ENCODE measurements around the gene PAX7.
A peak's percentile ranks its signal among the peaks of the same experiment; 100 is the strongest.
"Not testable (repeated sequence)": the region's sequence is repeated elsewhere in the genome, so short reads cannot be mapped to it uniquely, and the experiment has no call there.

The PAX7 gene

DNA sequence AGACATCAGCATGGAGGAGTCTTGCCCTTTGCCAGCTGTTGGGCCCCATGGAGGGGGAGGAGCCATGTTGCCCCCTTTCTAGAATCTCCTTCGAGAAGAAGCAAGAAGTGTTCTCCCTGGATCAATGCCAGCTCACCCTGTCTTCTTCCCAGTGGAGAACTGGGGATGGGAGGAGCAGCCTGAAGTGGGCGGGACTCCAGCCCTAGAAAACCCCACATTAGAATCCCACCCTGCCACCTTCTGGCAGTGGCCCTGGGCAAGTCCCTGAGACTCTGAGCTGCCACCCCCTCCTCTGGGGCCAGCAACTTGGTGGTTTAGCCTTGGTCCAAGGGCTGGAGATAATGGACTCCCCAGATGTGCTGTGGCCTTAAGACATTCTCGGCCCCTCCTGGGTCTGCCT lies 51.7 kb downstream of the PAX7 start:
- H3K4me1 ChIP-seq (ENCODE audit: insufficient read depth, insufficient read length), result peaks cover 5% of the 10 kb centered on the region
- H3K4me3 ChIP-seq (ENCODE audit: insufficient read length, low read depth), result no peak overlapping the region
- no peak for TF ChIP-seq YY1 (IDR thresholded peaks at IDR 0.05; ENCODE audit: insufficient read depth, insufficient read length)
- no peak for TF ChIP-seq ZNF274 (IDR thresholded peaks at IDR 0.05; ENCODE audit: low read depth, low read length)
- TF ChIP-seq SUZ12 (IDR thresholded peaks at IDR 0.05; ENCODE audit: extremely low read depth, insufficient read depth, insufficient read length), result no peak
- H3K9me3 ChIP-seq (ENCODE audit: insufficient read depth, low read length), result no peaks in the 10 kb centered on the region; the same call in 1 of the 2 replicates
- no peak for DNase-seq (ENCODE audit: low read depth, low spot score)
- H3K9ac ChIP-seq (ENCODE audit: insufficient read length, low read depth), result no peak overlapping the region
- peaks cover 38% of the 10 kb centered on the region for H3K27me3 ChIP-seq (ENCODE audit: insufficient read depth, insufficient read length)
- no peaks in the 10 kb centered on the region for H3K36me3 ChIP-seq (ENCODE audit: insufficient read depth, insufficient read length, low read length)

GRCh38 chr1:18684303-18684702 lies 53.7 kb downstream of the PAX7 start:
- H3K27me3 ChIP-seq (ENCODE audit: insufficient read depth, insufficient read length), result peaks cover 28% of the 10 kb centered on the region
- DNase-seq (ENCODE audit: low read depth, low spot score), result no peak
- H3K4me1 ChIP-seq (ENCODE audit: insufficient read depth, insufficient read length), result peaks cover 5% of the 10 kb centered on the region
- TF ChIP-seq SUZ12 (IDR thresholded peaks at IDR 0.05; ENCODE audit: extremely low read depth, insufficient read depth, insufficient read length) (no peak), ZNF274 (IDR thresholded peaks at IDR 0.05; ENCODE audit: low read depth, low read length) (no peak), YY1 (IDR thresholded peaks at IDR 0.05; ENCODE audit: insufficient read depth, insufficient read length) (no peak)
- H3K9ac ChIP-seq (ENCODE audit: insufficient read length, low read depth), result no peak overlapping the region
- no peak overlapping the region for H3K4me3 ChIP-seq (ENCODE audit: insufficient read length, low read depth)
- H3K9me3 ChIP-seq (ENCODE audit: insufficient read depth, low read length), result no peaks in the 10 kb centered on the region; the same call in 1 of the 2 replicates
- H3K36me3 ChIP-seq (ENCODE audit: insufficient read depth, insufficient read length, low read length), result no peaks in the 10 kb centered on the region

DNA sequence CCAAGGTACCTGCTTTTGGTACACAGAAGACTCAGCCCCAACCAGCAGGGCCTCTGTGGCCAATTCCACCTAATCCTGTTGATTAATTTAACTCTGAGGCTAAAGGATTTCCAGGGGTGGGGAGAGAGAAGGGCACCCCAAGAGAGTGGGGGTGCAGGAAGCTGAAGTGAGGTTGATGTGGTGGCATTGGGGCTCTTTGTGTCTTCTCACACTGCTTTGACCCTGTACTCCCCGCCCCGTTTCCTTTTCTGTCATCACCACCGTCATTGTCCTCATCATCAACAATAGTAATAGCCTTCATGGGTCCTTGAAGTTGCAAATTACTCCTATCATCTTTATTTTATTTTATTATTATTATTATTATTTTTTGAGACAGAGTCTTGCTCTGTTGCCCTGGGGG lies 55.9 kb downstream of the PAX7 start:
- no peak for DNase-seq (ENCODE audit: low read depth, low spot score)
- Histone ChIP-seq H3K4me1 (ENCODE audit: insufficient read depth, insufficient read length) (peaks cover 5% of the 10 kb centered on the region), H3K9ac (ENCODE audit: insufficient read length, low read depth) (no peak overlapping the region), H3K27me3 (ENCODE audit: insufficient read depth, insufficient read length) (peaks cover 16% of the 10 kb centered on the region), H3K9me3 (ENCODE audit: insufficient read depth, low read length) (no peaks in the 10 kb centered on the region), H3K4me3 (ENCODE audit: insufficient read length, low read depth) (no peak overlapping the region), H3K36me3 (ENCODE audit: insufficient read depth, insufficient read length, low read length) (no peaks in the 10 kb centered on the region)
- TF ChIP-seq SUZ12 (IDR thresholded peaks at IDR 0.05; ENCODE audit: extremely low read depth, insufficient read depth, insufficient read length) (no peak), YY1 (IDR thresholded peaks at IDR 0.05; ENCODE audit: insufficient read depth, insufficient read length) (no peak), ZNF274 (IDR thresholded peaks at IDR 0.05; ENCODE audit: low read depth, low read length) (no peak)

GRCh38 chr1:18687273-18687672 lies 56.6 kb downstream of the PAX7 start:
- peaks cover 20% of the 10 kb centered on the region for H3K27me3 ChIP-seq (ENCODE audit: insufficient read depth, insufficient read length)

GRCh38 chr1:18691648-18692047 lies 61.0 kb downstream of the PAX7 start:
- no peak for DNase-seq (ENCODE audit: low read depth, low spot score)
- no peak overlapping the region for H3K9ac ChIP-seq (ENCODE audit: insufficient read length, low read depth)
- TF ChIP-seq ZNF274 (IDR thresholded peaks at IDR 0.05; ENCODE audit: low read depth, low read length), result no peak
- TF ChIP-seq YY1 (IDR thresholded peaks at IDR 0.05; ENCODE audit: insufficient read depth, insufficient read length), result no peak
- no peak for TF ChIP-seq SUZ12 (IDR thresholded peaks at IDR 0.05; ENCODE audit: extremely low read depth, insufficient read depth, insufficient read length)
- no peaks in the 10 kb centered on the region for H3K36me3 ChIP-seq (ENCODE audit: insufficient read depth, insufficient read length, low read length)
- peaks cover 6% of the 10 kb centered on the region for H3K4me1 ChIP-seq (ENCODE audit: insufficient read depth, insufficient read length)
- peaks cover 22% of the 10 kb centered on the region for H3K27me3 ChIP-seq (ENCODE audit: insufficient read depth, insufficient read length)
- no peaks in the 10 kb centered on the region for H3K9me3 ChIP-seq (ENCODE audit: insufficient read depth, low read length)
- H3K4me3 ChIP-seq (ENCODE audit: insufficient read length, low read depth), result no peak overlapping the region

More at GRCh38 chr1:18687273-18687672, 56.6 kb downstream of the PAX7 start:
- H3K4me1 ChIP-seq (ENCODE audit: insufficient read depth, insufficient read length), result peaks cover 3% of the 10 kb centered on the region
- no peak for TF ChIP-seq SUZ12 (IDR thresholded peaks at IDR 0.05; ENCODE audit: extremely low read depth, insufficient read depth, insufficient read length)
- no peak for TF ChIP-seq YY1 (IDR thresholded peaks at IDR 0.05; ENCODE audit: insufficient read depth, insufficient read length)
- TF ChIP-seq ZNF274 (IDR thresholded peaks at IDR 0.05; ENCODE audit: low read depth, low read length), result no peak
- no peak overlapping the region for H3K9ac ChIP-seq (ENCODE audit: insufficient read length, low read depth)
- H3K9me3 ChIP-seq (ENCODE audit: insufficient read depth, low read length), result no peaks in the 10 kb centered on the region
- no peak overlapping the region for H3K4me3 ChIP-seq (ENCODE audit: insufficient read length, low read depth)
- no peaks in the 10 kb centered on the region for H3K36me3 ChIP-seq (ENCODE audit: insufficient read depth, insufficient read length, low read length)
- DNase-seq (ENCODE audit: low read depth, low spot score), result no peak

DNA sequence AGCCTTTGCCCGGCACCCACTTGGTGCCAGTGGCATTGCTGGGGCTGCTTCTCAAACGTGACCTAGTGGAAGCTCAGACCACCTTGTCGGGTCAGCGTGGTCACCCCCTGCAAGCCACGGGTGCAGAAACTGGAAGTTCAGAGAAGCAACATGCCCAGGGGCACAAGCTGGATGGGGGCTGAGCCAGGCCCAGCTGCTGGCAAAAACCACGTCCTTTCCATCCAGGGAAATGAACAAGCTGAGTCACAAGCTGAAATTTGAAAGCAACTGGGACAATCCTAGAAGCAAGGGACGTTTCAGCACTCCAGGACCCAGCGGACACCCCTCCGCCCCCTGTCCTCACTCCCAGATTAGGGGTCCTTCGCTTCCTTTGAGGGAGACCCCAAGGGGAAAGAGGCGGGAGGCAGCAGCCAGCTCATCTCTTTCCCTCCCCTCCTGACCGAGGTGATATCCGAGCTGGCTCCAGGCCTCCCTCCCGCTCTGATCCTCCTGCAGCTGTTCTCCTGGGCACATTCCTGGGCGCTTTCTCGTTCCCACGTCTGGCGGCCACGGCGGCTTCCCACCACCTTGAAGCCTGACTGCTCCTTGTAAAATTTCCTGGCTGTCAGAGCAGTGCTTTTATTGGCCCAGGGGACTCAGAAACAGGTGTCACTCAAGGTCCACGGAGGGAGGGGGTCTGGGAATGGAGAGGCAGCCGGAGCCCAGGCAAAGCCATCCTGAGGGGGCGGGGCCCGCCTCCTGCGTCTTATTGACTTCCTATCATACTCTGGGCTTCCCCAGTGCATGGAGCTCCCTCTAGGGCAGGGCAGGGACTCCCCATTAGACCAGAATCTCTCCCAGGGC lies 62.8 kb downstream of the PAX7 start:
- H3K9me3 ChIP-seq (ENCODE audit: insufficient read depth, low read length), result no peaks in the 10 kb centered on the region
- peak overlapping the region; percentile 17 for H3K9ac ChIP-seq (ENCODE audit: insufficient read length, low read depth)
- H3K27me3 ChIP-seq (ENCODE audit: insufficient read depth, insufficient read length), result peaks cover 31% of the 10 kb centered on the region
- H3K36me3 ChIP-seq (ENCODE audit: insufficient read depth, insufficient read length, low read length), result no peaks in the 10 kb centered on the region
- H3K4me3 ChIP-seq (ENCODE audit: insufficient read length, low read depth), result no peak overlapping the region
- peaks cover 6% of the 10 kb centered on the region for H3K4me1 ChIP-seq (ENCODE audit: insufficient read depth, insufficient read length)
- no peak for DNase-seq (ENCODE audit: low read depth, low spot score)
- no peak for TF ChIP-seq SUZ12 (IDR thresholded peaks at IDR 0.05; ENCODE audit: extremely low read depth, insufficient read depth, insufficient read length)
- no peak for TF ChIP-seq YY1 (IDR thresholded peaks at IDR 0.05; ENCODE audit: insufficient read depth, insufficient read length)
- no peak for TF ChIP-seq ZNF274 (IDR thresholded peaks at IDR 0.05; ENCODE audit: low read depth, low read length)

DNA sequence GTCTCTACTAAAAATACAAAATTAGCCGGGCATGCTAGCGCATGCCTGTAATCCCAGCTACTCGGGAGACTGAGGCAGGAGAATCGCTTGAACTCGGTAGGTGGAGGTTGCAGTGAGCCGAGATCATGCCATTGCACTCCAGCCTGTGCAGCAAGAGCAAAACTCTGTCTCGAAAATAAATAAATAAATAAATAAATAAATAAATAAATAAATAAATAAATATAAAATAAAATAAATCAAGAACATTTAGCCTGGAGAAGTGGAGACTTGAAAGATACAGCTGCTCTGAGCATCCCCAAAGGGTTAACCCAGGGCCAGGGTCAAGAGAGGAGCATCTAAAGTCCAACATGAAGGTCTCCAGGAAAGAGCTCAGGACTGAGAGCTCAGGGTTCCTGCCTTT lies 63.6 kb downstream of the PAX7 start:
- not testable (repeated sequence) for H3K9ac ChIP-seq (ENCODE audit: insufficient read length, low read depth); DNase-seq (ENCODE audit: low read depth, low spot score); H3K4me3 ChIP-seq (ENCODE audit: insufficient read length, low read depth); H3K4me1 ChIP-seq (ENCODE audit: insufficient read depth, insufficient read length); H3K36me3 ChIP-seq (ENCODE audit: insufficient read depth, insufficient read length, low read length); H3K9me3 ChIP-seq (ENCODE audit: insufficient read depth, low read length)
- H3K27me3 ChIP-seq (ENCODE audit: insufficient read depth, insufficient read length), result peaks cover 31% of the 10 kb centered on the region
